RWPE1 (cell line): ENCODE results near the gene BCOR.

Experiments used
- CTCF ChIA-PET: fragments of 350-600 bp; sonication (Branson Sonifier 250); formaldehyde crosslinking; extraction: SDS; loops from one replicate; lab custom pipeline; 2021; lab: Yijun Ruan, JAX
- POLR2A ChIA-PET: fragments of 400-600 bp; formaldehyde crosslinking; extraction: SDS; loops from one replicate; lab custom pipeline; 2020; ENCODE audit warnings: antibody characterized with exemption; ENCODE audit not compliant: low non-redundant PET; lab: Yijun Ruan, JAX
- DNase-seq: peaks from one replicate; pipeline ENCODE4 v3.0.0; 2012; ENCODE audit warnings: low spot score
- H3K27ac ChIP-seq: fragments of 450-650 bp; 2 replicates; pipeline ENCODE4 v1.5.1; 2017
- TF ChIP-seq, protein P1 (sequence below): fragments of 450-650 bp; conservative IDR thresholded peaks from 2 replicates; pipeline ENCODE4 v1.5.1; 2017; ENCODE audit warnings: low read depth, mild to moderate bottlenecking

The BCOR gene

GRCh38 chrX:40099055-40099958 is 1.5 kb upstream of the BCOR start:
- DNase-seq = no peak
- CTCF ChIA-PET = no interaction called here
- peak overlapping the region; percentile 87 for H3K27ac ChIP-seq
- TF ChIP-seq, protein P1, sequence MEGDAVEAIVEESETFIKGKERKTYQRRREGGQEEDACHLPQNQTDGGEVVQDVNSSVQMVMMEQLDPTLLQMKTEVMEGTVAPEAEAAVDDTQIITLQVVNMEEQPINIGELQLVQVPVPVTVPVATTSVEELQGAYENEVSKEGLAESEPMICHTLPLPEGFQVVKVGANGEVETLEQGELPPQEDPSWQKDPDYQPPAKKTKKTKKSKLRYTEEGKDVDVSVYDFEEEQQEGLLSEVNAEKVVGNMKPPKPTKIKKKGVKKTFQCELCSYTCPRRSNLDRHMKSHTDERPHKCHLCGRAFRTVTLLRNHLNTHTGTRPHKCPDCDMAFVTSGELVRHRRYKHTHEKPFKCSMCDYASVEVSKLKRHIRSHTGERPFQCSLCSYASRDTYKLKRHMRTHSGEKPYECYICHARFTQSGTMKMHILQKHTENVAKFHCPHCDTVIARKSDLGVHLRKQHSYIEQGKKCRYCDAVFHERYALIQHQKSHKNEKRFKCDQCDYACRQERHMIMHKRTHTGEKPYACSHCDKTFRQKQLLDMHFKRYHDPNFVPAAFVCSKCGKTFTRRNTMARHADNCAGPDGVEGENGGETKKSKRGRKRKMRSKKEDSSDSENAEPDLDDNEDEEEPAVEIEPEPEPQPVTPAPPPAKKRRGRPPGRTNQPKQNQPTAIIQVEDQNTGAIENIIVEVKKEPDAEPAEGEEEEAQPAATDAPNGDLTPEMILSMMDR = no peak
- POLR2A ChIA-PET = no interaction called here

GRCh38 chrX:40098264-40099054 is 701 bp upstream of the BCOR start:
- peak overlapping the region; percentile 87 for H3K27ac ChIP-seq
- DNase-seq = no peak
- TF ChIP-seq, protein P1 = no peak
- POLR2A ChIA-PET = no interaction called here
- CTCF ChIA-PET = no interaction called here

DNA sequence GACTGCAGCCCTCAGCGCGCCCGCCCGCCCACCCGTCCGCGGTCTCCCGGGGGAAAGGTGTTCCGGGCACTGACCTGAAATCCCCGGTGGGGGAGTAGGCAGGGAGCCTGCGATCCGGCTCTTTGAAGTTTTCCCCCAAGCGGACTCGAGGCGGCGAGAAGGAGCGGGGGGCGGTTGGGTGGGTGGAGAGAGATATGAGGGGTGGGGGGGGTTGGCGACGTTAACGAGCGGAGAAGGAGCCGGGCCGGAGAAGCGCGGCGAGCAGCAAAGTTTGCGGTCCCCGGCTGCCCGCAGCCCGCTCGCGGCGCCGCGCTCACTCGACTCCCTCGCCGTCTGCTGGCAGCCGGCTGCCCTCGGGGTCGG is 636 bp downstream of the BCOR start:
- DNase-seq = no peak
- peak overlapping the region; percentile 87 for H3K27ac ChIP-seq
- ChIA-PET CTCF (interaction anchor here (0.5 to 1.3 kb wide), 2 partner anchors 11 to 12 kb away, joined by 3 to 4 read pairs; no protein-coding TSS in a partner anchor), POLR2A (no interaction called here)
- TF ChIP-seq, protein P1 = no peak

DNA sequence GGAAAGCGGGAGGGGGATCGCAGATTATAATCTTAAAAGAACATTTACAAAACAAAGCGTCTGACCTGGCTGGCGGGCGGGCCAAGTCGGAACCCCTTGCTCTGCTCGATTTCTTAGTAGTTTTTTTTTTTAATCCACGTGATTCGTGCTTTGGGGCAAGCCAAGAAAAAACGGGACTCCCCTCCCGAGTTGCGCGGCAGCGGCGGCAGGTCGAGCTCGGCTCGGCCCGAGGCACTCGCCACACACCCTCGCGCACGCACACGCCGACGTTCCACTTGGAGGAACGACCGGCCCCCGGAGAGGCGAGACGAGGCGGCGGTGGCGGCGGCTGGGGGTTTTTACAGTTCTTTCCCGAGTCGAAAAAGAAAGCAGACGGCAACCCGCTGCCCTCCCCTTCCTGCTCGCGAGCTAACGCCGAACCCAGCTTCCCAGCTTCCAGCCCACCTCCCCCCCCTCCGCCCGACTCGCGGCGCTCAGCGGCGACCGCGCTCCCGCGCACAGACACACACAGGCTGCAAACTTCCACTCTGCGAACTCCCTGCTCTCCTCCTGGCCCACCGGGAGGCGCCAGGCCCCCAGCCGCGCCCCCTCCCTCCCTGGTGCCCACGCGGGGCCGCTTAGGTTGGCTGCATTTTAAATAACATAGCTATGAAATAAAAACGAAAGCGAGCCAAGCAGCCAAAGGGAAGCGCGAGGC is 1.2 kb downstream of the BCOR start:
- TF ChIP-seq, protein P1 = no peak
- CTCF ChIA-PET = interaction anchor here (1.3 kb wide), 1 partner anchor 12 kb away, joined by 3 read pairs; no protein-coding TSS in a partner anchor
- DNase-seq = no peak
- POLR2A ChIA-PET = interaction anchor here (0.6 kb wide), 1 partner anchor 12 kb away, joined by 3 read pairs; no protein-coding TSS in a partner anchor
- peak overlapping the region; percentile 87 for H3K27ac ChIP-seq

- CTCF ChIA-PET = no interaction called here
- TF ChIP-seq, protein P1 = no peak
- POLR2A ChIA-PET = interaction anchor here (0.6 kb wide), 1 partner anchor 65 kb away, joined by 3 read pairs; no protein-coding TSS in a partner anchor
- H3K27ac ChIP-seq = peak overlapping the region; percentile 87
- DNase-seq = no peak
These were observed 2.0 kb downstream of the BCOR start for GRCh38 chrX:40095583-40096394.
